ENCODE results near the gene HTRA1.

The HTRA1 gene

GRCh38 chr10:122495406-122496340, 34.3 kb downstream of the HTRA1 start:
- DNase-seq (ENCODE audit: low spot score): no peak

- no peak for DNase-seq (ENCODE audit: low spot score)
These were observed 35.9 kb downstream of the HTRA1 start for GRCh38 chr10:122497241-122497640.

GRCh38 chr10:122498521-122498920, 37.2 kb downstream of the HTRA1 start:
- no peak for DNase-seq (ENCODE audit: low spot score)

- no peak for DNase-seq (ENCODE audit: low spot score)
These were observed 37.7 kb downstream of the HTRA1 start for GRCh38 chr10:122499012-122499411.

- DNase-seq (ENCODE audit: low spot score): no peak
These were observed 38.2 kb downstream of the HTRA1 start for GRCh38 chr10:122499491-122499941.

- no peak for DNase-seq (ENCODE audit: low spot score)
These were observed 38.8 kb downstream of the HTRA1 start for GRCh38 chr10:122500194-122500593.

- DNase-seq (ENCODE audit: low spot score): no peak
These were observed 39.4 kb downstream of the HTRA1 start for GRCh38 chr10:122500726-122501125.

- no peak for DNase-seq (ENCODE audit: low spot score)
These were observed 41.7 kb downstream of the HTRA1 start for GRCh38 chr10:122503012-122503411.

- no peak for DNase-seq (ENCODE audit: low spot score)
These were observed 42.7 kb downstream of the HTRA1 start for GRCh38 chr10:122503886-122504609.

GRCh38 chr10:122504610-122504950, 43.2 kb downstream of the HTRA1 start:
- DNase-seq (ENCODE audit: low spot score): peak; percentile 91

- DNase-seq (ENCODE audit: low spot score): no peak
These were observed 43.7 kb downstream of the HTRA1 start for GRCh38 chr10:122505011-122505410.

GRCh38 chr10:122505885-122506645, 44.7 kb downstream of the HTRA1 start:
- no peak for DNase-seq (ENCODE audit: low spot score)

GRCh38 chr10:122507616-122508015, 46.3 kb downstream of the HTRA1 start:
- no peak for DNase-seq (ENCODE audit: low spot score)

- DNase-seq (ENCODE audit: low spot score): no peak
These were observed 46.7 kb downstream of the HTRA1 start for GRCh38 chr10:122508021-122508420.

- DNase-seq (ENCODE audit: low spot score): no peak
These were observed 48.0 kb downstream of the HTRA1 start for GRCh38 chr10:122509323-122509722.

GRCh38 chr10:122510326-122510725, 49.0 kb downstream of the HTRA1 start:
- no peak for DNase-seq (ENCODE audit: low spot score)

GRCh38 chr10:122510736-122511135, 49.4 kb downstream of the HTRA1 start:
- no peak for DNase-seq (ENCODE audit: low spot score)

GRCh38 chr10:122513053-122513452, 51.7 kb downstream of the HTRA1 start:
- no peak for DNase-seq (ENCODE audit: low spot score)

GRCh38 chr10:122514045-122514840, 52.9 kb downstream of the HTRA1 start:
- no peak for DNase-seq (ENCODE audit: low spot score)

- no peak for DNase-seq (ENCODE audit: low spot score)
These were observed 53.7 kb downstream of the HTRA1 start for GRCh38 chr10:122515022-122515424.

- DNase-seq (ENCODE audit: low spot score): no peak
These were observed 54.4 kb downstream of the HTRA1 start for GRCh38 chr10:122515588-122516231.
